Stimulated activated CD8-positive, alpha-beta memory T cell treated with anti-CD3 and anti-CD28 coated beads, Interleukin-12 subunit alpha, Interleukin-12 subunit beta, amount 100 ng/mL, for 1 hour (primary cell): ENCODE results near the gene SUGT1.
"Not testable (repeated sequence)": the region's sequence is repeated elsewhere in the genome, so short reads cannot be mapped to it uniquely, and the experiment has no call there.

Experiments used
- DNase-seq: peaks from one replicate; pipeline ENCODE4 v3.0.0-alpha.2; 2020; ENCODE audit warnings: low read depth

Gene SUGT1

GRCh38 chr13:52669677-52670076 is 17.0 kb downstream of the SUGT1 start:
- DNase-seq, result no peak

GRCh38 chr13:52670726-52671125 is 18.1 kb downstream of the SUGT1 start:
- DNase-seq, result no peak

GRCh38 chr13:52673465-52673864 is 20.8 kb downstream of the SUGT1 start:
- no peak for DNase-seq

GRCh38 chr13:52677823-52678222 is 25.2 kb downstream of the SUGT1 start:
- no peak for DNase-seq

GRCh38 chr13:52685806-52686205 is 33.2 kb downstream of the SUGT1 start:
- DNase-seq, result not testable (repeated sequence)

- DNase-seq, result no peak
Measured at GRCh38 chr13:52686376-52686775, 33.7 kb downstream of the SUGT1 start.

- DNase-seq, result no peak
Measured at GRCh38 chr13:52695856-52696255, 43.2 kb downstream of the SUGT1 start.

GRCh38 chr13:52696566-52696965 is 43.9 kb downstream of the SUGT1 start:
- DNase-seq, result no peak

- DNase-seq, result no peak
Measured at GRCh38 chr13:52701728-52702465, 49.3 kb downstream of the SUGT1 start.

GRCh38 chr13:52703482-52703881 is 50.8 kb downstream of the SUGT1 start:
- no peak for DNase-seq

- no peak for DNase-seq
Measured at GRCh38 chr13:52706081-52706480, 53.4 kb downstream of the SUGT1 start.

- DNase-seq, result no peak
Measured at GRCh38 chr13:52707375-52707774, 54.7 kb downstream of the SUGT1 start.

GRCh38 chr13:52708266-52708665 is 55.6 kb downstream of the SUGT1 start:
- not testable (repeated sequence) for DNase-seq

GRCh38 chr13:52711286-52711685 is 58.6 kb downstream of the SUGT1 start:
- no peak for DNase-seq

- DNase-seq, result no peak
Measured at GRCh38 chr13:52712385-52712784, 59.7 kb downstream of the SUGT1 start.

- DNase-seq, result no peak
Measured at GRCh38 chr13:52713894-52714293, 61.3 kb downstream of the SUGT1 start.

GRCh38 chr13:52720904-52721303 is 68.3 kb downstream of the SUGT1 start:
- not testable (repeated sequence) for DNase-seq

- DNase-seq, result not testable (repeated sequence)
Measured at GRCh38 chr13:52721356-52721755, 68.7 kb downstream of the SUGT1 start.

- no peak for DNase-seq
Measured at GRCh38 chr13:52723181-52723580, 70.5 kb downstream of the SUGT1 start.

- no peak for DNase-seq
Measured at GRCh38 chr13:52725302-52725701, 72.7 kb downstream of the SUGT1 start.

GRCh38 chr13:52726258-52726657 is 73.6 kb downstream of the SUGT1 start:
- DNase-seq, result no peak

- no peak for DNase-seq
Measured at GRCh38 chr13:52734075-52734623, 81.5 kb downstream of the SUGT1 start.

- DNase-seq, result no peak
Measured at GRCh38 chr13:52736891-52737290, 84.3 kb downstream of the SUGT1 start.

- no peak for DNase-seq
Measured at GRCh38 chr13:52737451-52737850, 84.8 kb downstream of the SUGT1 start.
